Skeletal muscle cell (primary cell): ENCODE results near the gene SYNPO2.
"Not testable (repeated sequence)": the region's sequence is repeated elsewhere in the genome, so short reads cannot be mapped to it uniquely, and the experiment has no call there.

Source experiments
- DNase-seq: peaks from one replicate; pipeline ENCODE4 v3.0.0-alpha.2; 2010; ENCODE audit warnings: low read depth
- H3K4me3 ChIP-seq: 2 replicates; pipeline ENCODE4 v1.5.1; 2011; ENCODE audit warnings: low read depth, mild to moderate bottlenecking, control low read depth, low read length, moderate library complexity

Gene SYNPO2

DNA sequence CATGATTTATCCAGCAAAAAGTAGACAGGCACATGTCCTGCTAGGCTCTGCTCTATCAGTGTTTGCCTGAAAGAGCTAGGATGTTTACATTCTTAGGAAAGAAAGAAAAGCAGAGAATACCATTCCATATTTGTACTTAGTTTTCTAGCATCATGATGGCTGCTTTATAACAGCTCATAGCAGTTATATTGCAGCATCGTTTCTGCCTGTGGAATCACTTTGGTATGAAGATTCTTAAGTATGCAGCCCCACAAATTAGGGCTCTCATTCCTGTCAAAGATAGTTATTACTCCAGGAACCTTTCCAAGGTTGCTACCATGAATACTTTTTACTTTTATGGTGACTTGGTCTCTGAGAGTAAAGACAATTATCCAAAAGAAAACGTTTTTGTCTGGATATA lies 128.0 kb downstream of the SYNPO2 start:
- DNase-seq: no peak
- H3K4me3 ChIP-seq: no peak overlapping the region

DNA sequence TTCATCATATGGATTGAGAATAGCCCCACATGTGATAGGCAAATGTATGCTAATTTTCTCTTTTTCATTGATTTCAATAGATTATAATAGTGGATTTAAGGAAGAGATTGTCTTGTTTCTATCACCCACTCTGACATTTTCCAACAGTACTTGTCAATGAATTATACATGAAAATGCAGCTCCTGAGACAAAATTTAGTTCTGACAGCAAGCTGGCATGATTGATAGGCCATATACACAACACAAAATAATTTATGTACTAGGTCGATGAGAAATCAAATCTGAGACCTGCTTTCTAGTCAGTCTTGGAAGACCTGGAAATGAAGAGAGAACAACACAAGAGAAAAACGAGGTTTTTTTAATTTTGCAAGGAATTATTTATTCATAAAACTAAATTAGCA lies 129.0 kb downstream of the SYNPO2 start:
- H3K4me3 ChIP-seq: no peak overlapping the region
- no peak for DNase-seq

DNA sequence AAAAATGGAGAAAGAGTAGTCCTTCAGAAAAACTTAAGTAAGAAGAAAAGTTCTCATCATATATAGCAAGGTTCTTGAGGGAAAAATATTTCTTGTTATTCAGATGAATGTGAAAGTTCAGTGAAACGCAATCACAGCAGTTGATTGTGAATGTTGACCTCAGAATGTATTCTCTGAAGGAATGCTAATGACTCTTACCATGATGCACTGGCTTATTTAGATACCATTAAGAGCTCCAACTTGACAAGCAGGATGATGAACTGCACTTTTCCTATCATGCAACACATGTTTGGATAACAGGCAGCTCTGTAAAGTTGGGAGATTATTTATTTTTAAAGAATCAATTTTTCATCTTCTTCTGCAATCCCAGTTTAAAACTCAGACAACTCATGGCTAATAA lies 131.5 kb downstream of the SYNPO2 start:
- H3K4me3 ChIP-seq: no peak overlapping the region
- no peak for DNase-seq

DNA sequence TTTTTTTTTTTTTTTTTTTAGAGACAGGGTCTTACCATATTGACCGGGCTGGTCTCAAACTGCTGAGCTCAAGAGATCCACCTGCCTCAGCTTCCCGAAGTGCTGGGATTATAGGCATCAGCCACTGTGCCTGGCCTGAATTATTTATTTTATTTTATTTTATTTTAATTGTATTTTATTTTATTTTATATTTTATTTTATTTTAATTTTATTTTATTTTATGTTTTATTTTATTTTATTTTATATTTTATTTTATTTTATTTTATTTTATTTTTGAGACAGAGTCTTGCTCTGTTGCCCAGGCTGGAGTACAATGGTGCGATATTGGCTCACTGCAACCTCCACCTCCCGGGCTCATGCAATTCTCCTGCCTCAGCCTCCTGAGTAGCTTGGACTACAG lies 133.9 kb downstream of the SYNPO2 start:
- not testable (repeated sequence) for DNase-seq, H3K4me3 ChIP-seq

DNA sequence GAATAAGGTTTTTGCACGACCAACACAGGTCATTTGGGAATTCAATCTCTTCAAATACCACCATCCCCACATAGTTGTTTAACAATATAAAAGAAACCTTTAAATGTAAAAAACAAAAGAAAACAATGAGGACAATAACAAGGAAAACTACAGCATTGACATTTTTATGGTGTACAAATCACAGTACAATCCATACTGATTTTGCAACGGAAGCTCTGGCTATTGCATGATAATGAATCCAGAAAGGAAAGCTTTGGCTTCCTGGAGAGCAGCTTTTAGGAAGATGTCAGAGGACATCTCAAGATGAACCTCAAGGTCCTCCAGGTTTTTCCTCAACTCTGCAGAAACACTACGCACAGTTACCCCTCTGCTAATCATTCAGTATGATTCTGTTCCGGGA lies 135.4 kb downstream of the SYNPO2 start:
- no peak overlapping the region for H3K4me3 ChIP-seq
- no peak for DNase-seq

DNA sequence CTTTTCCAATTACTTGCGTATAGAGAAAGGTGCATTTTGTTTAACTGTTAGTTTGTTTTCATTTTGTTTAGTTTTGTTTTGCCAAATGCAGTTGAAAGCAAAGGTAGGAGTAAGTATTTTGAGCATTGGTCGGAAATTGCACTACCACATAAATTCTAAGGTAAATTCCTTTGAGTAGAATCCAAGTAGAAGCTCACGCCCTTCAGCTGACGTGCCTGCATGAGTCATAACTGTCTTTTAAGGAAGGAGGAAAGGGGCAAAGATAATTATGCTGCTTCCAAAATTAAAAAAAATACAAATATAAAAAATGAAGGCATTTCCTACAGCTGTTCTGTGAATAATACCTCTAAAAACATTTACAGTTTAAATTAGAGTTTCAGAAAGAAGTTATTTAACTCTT lies 136.8 kb downstream of the SYNPO2 start:
- DNase-seq: no peak
- H3K4me3 ChIP-seq: peak overlapping the region; percentile 9

DNA sequence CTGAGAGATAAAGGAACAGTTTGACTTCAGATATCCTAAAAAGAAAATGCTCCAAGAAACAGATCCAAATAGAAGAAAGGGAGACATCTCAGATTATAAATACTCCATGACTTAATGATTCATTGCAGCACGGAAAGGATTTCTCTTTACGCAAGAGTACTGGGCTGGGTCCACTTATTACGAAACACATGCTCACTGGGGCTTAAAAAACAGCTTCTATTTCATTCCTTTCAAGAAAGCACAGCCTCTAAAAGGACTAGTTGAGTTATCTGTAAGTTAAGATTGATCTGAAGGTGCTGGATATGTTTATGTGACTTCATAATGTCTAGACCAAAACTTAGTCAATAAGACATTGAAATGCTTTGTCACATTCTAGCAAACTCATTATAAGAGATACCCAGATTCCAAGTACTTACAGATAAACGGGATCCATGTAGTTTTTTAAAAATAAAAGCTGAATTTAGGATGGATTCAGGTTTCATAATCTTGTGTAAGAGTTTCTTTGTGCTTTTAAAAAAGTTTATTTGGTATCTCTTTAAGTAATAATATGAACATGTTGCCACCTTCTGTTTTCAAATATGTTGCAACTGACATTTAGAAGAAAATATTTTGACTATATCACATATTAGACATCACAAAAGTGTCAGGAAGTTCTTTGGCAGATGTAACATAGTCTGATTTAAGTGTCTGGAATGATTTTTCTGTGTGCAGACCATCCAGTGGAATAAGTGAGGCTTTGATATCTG lies 137.4 kb downstream of the SYNPO2 start:
- DNase-seq: peak; percentile 85
- peak overlapping the region; percentile 9 for H3K4me3 ChIP-seq

DNA sequence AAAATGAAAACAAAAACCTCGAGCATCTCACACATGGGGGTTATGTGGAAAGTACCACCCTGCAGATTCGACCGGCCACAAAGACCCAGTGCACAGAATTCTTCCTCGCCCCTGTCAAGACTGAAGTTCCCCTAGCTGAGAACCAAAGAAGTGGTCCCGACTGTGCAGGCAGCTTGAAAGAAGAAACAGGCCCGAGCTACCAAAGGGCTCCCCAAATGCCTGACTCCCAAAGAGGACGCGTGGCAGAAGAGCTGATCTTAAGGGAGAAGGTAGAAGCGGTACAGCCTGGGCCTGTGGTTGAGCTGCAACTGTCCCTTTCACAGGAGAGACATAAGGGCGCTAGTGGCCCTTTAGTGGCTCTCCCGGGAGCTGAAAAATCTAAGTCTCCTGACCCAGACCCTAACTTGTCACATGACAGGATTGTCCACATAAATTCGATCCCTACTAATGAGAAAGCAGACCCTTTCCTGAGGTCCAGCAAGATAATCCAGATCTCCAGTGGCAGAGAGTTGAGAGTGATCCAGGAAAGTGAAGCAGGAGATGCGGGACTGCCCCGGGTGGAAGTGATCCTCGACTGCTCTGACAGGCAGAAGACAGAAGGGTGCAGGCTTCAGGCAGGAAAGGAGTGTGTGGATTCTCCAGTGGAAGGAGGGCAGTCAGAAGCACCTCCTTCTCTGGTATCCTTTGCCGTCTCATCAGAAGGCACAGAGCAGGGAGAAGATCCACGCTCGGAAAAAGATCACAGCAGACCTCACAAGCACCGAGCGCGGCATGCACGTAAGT lies 138.2 kb downstream of the SYNPO2 start:
- no peak for DNase-seq
- peak overlapping the region; percentile 37 for H3K4me3 ChIP-seq

DNA sequence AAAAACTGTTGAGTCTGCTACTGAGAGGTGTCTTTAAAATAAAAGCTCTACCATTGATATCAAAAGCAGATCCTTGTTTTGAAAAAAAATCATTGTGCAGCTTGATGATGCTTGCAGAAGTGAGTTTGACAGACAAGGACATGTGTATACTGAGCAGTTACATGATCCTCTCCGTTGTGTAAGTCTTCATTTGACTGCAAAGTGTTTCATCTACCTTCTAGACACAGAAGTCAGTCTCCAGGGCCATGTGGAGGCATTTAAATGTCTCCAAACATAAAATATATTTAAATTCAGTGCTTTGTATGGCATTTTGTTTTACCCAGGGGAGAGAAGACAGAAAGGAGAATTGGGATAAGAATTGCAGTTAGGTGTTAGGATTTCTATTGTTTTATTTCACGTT lies 139.2 kb downstream of the SYNPO2 start:
- peak overlapping the region; percentile 37 for H3K4me3 ChIP-seq
- no peak for DNase-seq

DNA sequence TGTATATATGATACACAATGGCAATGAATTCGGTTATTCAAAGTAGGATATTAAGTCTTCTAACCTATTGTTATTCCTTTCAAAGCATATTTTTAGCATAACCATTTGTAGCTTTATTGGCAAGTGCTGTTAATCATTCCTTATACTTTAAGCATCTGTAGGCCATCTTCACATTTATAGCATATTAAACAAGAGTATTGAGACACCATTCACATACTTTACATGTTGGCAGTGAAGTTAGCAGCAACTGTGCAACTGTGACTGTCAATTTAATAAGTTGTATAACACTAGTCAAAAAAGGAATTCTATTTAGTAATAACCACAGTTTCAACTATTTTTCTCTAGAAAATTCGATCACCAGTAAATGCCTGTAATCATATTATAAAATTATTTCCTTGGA lies 139.6 kb downstream of the SYNPO2 start:
- H3K4me3 ChIP-seq: peak overlapping the region; percentile 37
- no peak for DNase-seq

DNA sequence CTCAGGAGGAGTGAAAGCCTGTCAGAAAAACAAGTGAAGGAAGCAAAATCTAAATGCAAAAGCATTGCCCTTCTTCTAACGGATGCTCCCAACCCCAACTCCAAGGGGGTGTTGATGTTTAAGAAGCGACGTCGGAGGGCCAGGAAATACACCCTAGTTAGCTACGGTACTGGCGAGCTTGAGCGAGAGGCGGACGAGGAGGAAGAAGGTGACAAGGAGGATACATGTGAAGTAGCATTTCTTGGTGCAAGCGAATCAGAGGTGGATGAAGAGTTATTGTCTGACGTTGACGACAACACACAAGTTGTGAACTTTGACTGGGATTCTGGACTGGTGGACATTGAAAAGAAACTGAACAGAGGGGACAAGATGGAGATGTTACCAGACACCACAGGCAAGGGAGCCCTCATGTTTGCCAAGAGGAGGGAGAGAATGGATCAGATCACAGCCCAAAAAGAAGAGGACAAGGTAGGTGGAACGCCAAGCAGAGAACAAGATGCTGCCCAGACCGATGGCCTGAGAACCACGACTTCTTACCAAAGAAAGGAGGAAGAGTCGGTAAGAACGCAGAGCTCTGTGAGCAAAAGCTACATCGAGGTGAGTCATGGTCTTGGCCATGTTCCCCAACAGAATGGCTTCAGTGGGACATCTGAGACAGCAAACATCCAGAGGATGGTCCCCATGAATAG lies 141.3 kb downstream of the SYNPO2 start:
- no peak for DNase-seq
- H3K4me3 ChIP-seq: no peak overlapping the region

DNA sequence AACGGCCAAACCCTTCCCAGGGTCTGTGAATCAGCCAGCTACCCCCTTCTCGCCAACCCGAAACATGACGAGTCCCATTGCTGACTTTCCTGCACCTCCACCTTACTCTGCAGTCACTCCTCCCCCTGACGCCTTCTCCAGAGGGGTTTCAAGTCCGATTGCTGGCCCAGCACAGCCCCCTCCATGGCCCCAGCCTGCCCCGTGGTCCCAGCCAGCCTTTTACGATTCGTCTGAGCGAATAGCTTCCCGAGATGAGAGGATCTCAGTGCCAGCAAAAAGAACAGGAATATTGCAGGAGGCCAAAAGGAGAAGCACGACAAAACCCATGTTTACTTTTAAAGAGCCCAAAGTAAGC lies 141.9 kb downstream of the SYNPO2 start:
- no peak overlapping the region for H3K4me3 ChIP-seq
- no peak for DNase-seq

DNA sequence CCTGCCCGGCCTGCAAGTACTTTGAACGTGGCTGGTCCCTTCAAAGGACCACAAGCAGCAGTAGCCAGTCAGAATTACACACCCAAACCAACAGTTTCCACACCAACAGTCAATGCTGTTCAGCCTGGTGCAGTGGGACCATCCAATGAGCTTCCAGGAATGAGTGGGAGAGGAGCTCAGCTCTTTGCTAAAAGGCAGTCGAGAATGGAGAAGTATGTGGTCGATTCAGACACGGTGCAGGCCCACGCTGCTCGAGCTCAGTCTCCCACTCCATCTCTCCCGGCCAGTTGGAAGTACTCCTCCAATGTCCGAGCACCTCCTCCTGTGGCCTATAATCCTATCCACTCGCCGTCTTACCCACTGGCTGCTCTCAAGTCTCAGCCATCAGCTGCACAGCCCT lies 142.6 kb downstream of the SYNPO2 start:
- no peak for DNase-seq
- H3K4me3 ChIP-seq: no peak overlapping the region

DNA sequence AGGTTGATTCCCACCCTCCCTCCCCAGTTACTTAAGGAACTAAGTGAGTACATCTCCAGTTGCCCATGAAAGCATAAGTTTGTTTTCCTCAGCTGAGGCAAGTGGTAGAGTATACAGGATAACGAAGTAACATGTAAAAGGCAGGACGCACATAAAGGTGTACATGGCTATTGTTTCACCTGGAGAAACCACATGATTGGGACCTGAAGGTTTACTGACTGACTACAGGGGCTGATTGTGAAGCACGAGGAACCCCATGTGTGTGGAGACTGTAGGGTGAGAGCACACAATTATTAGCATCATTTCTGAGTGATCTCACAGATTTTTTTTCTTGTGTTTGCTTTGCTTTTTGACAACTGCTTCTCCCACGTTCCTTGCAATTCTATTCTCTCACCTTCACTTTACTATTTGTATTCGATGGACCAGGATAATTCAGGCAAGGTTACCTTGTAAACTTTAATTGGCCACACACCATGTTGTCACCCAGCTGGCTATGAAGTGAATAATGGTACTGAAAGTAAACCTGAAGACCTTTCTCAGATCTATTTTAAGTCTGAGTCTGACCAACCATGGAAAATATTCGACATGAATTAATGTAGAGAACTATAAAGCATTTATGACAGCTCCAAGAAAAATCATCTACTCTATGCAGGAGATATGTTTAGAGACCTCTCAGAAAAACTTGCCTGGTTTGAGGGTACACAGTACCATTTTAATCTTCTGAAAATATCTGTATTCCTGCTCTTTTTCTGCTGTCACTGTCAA lies 144.4 kb downstream of the SYNPO2 start:
- DNase-seq: no peak

DNA sequence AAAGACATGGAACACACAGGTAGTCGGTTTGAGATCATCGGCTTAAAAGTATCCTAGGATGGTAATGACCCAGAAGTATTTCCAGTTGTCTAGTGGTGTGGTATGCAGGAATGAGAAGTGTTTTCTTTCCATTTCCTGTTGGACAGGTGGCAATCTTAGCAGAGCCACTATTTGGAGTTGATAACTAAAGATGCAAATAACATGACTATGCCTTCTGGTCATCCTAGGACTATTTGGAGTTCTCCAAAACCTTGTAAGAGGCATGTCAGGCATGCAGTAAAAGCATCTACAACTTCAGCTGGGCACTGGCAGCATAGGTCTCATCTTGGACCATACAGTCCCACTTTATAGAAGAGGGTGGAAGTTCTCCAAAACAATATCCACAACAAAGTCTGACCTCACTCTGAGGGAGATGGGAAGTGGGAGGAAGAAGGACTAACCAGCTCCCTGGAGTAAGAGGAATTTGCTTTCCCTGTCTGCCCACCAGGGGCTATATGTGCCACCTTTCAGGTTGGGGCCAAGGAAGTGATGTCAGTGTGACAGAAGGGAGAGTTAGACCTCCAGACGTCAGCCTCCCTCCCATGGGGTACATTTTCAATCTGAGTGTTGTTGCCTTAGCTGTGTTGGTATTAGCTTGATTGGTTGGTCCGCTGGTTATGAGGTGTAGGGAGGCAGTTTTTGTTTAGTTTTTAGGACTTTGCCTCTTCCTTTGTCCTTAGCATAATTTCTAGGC lies 145.8 kb downstream of the SYNPO2 start:
- DNase-seq: no peak
- no peak overlapping the region for H3K4me3 ChIP-seq

More for the DNA sequence above, 144.4 kb downstream of the SYNPO2 start:
- H3K4me3 ChIP-seq: no peak overlapping the region

DNA sequence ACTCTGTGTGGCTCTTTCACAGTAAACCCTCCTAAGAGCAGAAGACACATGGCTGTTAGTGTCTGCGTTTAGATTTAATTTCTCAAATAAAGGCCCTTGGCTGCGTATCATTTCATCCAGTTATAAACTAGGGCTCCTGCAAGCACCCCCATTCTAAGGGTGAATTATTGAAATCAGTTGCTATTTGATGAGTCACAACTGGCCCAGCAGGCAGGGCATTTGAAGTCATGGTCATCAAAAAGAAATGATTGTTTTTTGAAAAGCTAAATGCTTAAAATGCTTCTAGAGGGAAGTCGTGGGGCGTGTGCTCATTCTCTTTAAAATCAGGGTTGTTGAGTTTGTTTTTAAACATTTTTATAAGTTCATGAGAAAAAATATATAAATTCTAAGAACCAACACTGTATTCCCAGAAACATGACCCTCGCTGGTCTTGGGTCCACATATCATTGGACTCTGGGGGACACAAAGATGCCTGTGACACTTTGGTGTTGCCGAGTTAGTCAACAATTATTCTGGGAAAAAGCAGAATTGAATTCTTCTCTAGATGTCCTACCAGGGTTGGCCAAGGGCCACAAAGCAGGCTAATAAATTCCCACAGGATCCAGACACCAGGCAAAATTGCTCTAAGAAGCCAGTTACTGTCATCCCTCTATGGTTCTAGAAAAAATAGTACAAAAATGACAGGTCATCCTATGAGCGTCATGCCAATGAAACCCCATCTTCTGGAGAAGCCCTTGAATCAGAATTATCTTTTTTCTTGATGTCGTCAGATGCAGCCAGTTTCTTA lies 147.5 kb downstream of the SYNPO2 start:
- no peak overlapping the region for H3K4me3 ChIP-seq
- no peak for DNase-seq

DNA sequence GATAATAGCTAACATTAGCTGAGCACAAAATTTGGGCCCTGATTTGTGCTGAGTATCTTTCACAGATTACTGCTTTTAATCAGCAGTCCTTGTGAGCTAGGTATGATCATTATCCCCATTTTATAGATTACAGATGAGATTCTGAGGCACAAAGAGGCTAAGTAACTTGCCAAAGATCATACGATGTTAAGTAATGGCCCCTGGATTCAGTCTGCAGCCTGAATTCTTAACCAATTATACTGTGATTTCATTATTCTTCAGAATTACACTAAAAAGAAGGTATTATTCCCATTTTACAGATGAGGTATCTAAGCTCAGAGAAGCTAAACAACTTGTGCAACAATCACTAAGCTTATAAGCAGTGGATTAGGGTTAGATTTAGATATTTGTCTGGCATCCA lies 149.1 kb downstream of the SYNPO2 start:
- H3K4me3 ChIP-seq: no peak overlapping the region

DNA sequence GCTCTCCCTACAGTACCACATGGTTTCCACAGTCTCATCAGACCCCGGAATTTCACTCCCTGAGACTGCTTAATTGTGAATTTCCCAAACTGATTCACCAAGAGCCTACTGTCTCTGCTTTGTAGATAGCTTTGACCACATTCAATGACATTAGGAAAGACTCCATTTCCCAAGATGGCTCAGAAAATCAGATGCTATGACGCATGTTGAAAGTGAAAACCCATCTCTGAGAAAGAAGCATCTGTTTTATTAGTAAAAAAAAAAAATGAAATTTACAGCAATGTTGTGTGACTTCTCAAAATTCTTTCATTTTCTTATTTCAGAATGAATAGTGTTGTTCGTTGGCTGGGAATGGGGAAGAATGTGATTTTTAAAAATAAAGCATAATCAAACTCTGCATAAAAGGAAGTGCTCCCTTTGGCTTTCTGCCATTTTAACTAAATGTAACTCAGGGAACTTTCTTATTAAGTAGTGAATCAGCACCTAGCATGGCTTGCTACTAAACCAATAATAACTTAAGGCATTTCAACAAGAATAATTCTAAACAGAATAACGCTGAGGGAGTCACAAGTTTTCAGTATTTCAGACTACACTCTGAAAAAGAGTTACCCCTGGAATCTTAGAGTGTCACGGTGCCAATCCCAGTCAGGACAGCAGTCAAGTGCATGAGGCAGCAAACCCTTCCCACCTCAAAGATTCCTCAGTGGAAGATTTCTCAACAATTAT lies 149.6 kb downstream of the SYNPO2 start:
- no peak for DNase-seq
- no peak overlapping the region for H3K4me3 ChIP-seq

More for the DNA sequence above, 149.1 kb downstream of the SYNPO2 start:
- no peak for DNase-seq
